Calu3 (cell line): ENCODE measurements around the gene KAZN. TPM values are rescaled to one million over a fixed set of nuclear protein-coding genes. Genes with fewer than 3 reads are reported as not detected.

Source experiments
- BruUV-seq: library from RNA; stranded (reverse); fragments of 400-500 nt; replicated peaks from 2 replicates; lab custom pipeline; 2021; lab: Mats Ljungman, UMichigan
- CTCF ChIA-PET: fragments of 300-600 bp; sonication (Branson Sonifier 250); formaldehyde crosslinking; loops from one replicate; lab custom pipeline; 2022; ENCODE audit warnings: antibody characterized with exemption; lab: Charles Lee
- DNase-seq: peaks from one replicate; pipeline ENCODE4 v3.0.0; 2022
- H3K27ac Mint-ChIP-seq: one replicate; pipeline ENCODE4 v1.8.0; 2022; ENCODE audit warnings: mixed read lengths; ENCODE audit not compliant: unreplicated experiment
- H3K27me3 Mint-ChIP-seq: one replicate; pipeline ENCODE4 v1.8.0; 2022; ENCODE audit warnings: mixed read lengths; ENCODE audit not compliant: unreplicated experiment
- H3K36me3 Mint-ChIP-seq: one replicate; pipeline ENCODE4 v1.8.0; 2022; ENCODE audit warnings: mild to moderate bottlenecking, moderate library complexity, mixed read lengths; ENCODE audit not compliant: insufficient read depth, unreplicated experiment
- H3K4me1 Mint-ChIP-seq: one replicate; pipeline ENCODE4 v1.8.0; 2022; ENCODE audit warnings: mild to moderate bottlenecking, low read depth, mixed read lengths; ENCODE audit not compliant: unreplicated experiment
- H3K4me3 Mint-ChIP-seq: one replicate; pipeline ENCODE4 v1.8.0; 2022; ENCODE audit warnings: mild to moderate bottlenecking, low read depth, moderate library complexity, mixed read lengths; ENCODE audit not compliant: unreplicated experiment
- H3K9me3 Mint-ChIP-seq: one replicate; pipeline ENCODE4 v1.8.0; 2022; ENCODE audit warnings: low read depth, mixed read lengths; ENCODE audit not compliant: unreplicated experiment
- intact Hi-C: fragments of 100-400 bp; cut with micrococcal nuclease; formaldehyde crosslinking; loops from one replicate; pipeline ENCODE4 v1.10.0; 2022; ENCODE audit not compliant: unreplicated experiment
- total RNA-seq: library from RNA; stranded (reverse); gene quantifications from 2 replicates; pipeline ENCODE4 v1.2.3, GENCODE V29; 2022
- TF ChIP-seq, protein P1 (sequence below): fragments of 200-600 bp; IDR thresholded peaks from one replicate; pipeline ENCODE4 v1.8.0; 2022; ENCODE audit warnings: antibody characterized with exemption; ENCODE audit not compliant: unreplicated experiment

KAZN gene
- total RNA-seq, 1 experiment from 2014 or later, result 3.6 TPM

DNA sequence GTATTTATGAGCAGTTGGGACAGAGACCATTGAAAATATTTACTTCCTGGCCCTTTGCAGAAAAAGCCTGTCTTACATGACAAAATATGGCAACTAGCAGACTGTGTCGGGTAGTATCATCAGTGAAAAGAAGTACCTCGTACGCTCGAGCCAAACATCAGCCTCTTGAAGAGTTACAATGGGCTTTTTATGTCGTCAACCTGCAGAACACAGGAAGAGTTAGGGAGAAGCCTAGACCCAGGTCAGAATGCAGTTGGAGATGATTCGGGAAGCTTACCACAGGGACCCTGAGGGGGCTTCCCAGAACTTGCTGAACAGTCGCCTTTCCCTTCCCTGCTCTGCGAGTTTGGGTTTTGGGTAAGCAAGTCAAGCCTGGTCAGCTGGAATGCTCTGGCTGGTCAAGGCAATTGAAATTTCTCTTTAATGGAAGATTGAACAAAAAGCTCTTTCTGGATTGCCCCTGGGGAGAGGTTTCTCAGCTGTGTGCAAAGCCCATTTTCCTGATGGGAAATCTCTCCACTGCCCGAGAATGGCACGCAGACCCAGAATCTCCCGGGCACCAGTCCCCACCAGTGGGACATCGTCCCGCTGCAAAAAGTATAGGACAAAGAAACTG, 291.4 kb downstream of the KAZN start:
- TF ChIP-seq, protein P1, sequence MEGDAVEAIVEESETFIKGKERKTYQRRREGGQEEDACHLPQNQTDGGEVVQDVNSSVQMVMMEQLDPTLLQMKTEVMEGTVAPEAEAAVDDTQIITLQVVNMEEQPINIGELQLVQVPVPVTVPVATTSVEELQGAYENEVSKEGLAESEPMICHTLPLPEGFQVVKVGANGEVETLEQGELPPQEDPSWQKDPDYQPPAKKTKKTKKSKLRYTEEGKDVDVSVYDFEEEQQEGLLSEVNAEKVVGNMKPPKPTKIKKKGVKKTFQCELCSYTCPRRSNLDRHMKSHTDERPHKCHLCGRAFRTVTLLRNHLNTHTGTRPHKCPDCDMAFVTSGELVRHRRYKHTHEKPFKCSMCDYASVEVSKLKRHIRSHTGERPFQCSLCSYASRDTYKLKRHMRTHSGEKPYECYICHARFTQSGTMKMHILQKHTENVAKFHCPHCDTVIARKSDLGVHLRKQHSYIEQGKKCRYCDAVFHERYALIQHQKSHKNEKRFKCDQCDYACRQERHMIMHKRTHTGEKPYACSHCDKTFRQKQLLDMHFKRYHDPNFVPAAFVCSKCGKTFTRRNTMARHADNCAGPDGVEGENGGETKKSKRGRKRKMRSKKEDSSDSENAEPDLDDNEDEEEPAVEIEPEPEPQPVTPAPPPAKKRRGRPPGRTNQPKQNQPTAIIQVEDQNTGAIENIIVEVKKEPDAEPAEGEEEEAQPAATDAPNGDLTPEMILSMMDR, result no peak
- CTCF ChIA-PET, result no interaction called here
- intact Hi-C loops, result no loop called here
- no peak for DNase-seq
- H3K36me3 Mint-ChIP-seq, result no peaks in the 10 kb centered on the region
- no peaks in the 10 kb centered on the region for H3K4me1 Mint-ChIP-seq
- no TSS peak for BruUV-seq
- H3K27me3 Mint-ChIP-seq, result peaks cover 72% of the 10 kb centered on the region
- H3K27ac Mint-ChIP-seq, result no peak overlapping the region
- H3K4me3 Mint-ChIP-seq, result no peak overlapping the region
- no peaks in the 10 kb centered on the region for H3K9me3 Mint-ChIP-seq

DNA sequence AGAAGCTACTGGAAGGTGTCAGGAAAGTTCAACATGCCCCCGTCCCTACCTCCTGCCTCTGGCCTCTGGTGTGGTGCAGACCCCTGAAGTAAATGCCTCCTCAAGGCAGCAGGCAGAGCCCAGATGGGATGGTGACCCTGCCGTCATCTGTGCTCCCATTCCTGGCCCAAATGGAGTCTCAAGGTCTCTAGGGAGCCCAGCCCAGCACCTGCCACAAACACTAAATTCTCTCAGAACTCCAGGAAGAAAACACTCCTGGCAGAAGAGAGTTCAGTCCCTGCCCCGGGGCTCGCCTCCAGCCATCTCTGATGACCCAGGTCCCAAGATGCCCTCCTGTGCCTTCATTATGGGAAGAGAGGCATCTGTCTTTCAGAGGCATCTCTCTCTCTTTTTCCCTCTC, 293.5 kb downstream of the KAZN start:
- Mint-ChIP-seq H3K27ac (no peak overlapping the region), H3K27me3 (peaks cover 72% of the 10 kb centered on the region), H3K9me3 (no peaks in the 10 kb centered on the region), H3K4me1 (no peaks in the 10 kb centered on the region), H3K36me3 (no peaks in the 10 kb centered on the region), H3K4me3 (no peak overlapping the region)
- intact Hi-C loops, result no loop called here
- BruUV-seq, result no TSS peak
- CTCF ChIA-PET, result interaction anchor here (0.6 kb wide), 1 partner anchor 16 kb away, joined by 4 read pairs; no protein-coding TSS in a partner anchor
- no peak for DNase-seq
- TF ChIP-seq, protein P1, result no peak

DNA sequence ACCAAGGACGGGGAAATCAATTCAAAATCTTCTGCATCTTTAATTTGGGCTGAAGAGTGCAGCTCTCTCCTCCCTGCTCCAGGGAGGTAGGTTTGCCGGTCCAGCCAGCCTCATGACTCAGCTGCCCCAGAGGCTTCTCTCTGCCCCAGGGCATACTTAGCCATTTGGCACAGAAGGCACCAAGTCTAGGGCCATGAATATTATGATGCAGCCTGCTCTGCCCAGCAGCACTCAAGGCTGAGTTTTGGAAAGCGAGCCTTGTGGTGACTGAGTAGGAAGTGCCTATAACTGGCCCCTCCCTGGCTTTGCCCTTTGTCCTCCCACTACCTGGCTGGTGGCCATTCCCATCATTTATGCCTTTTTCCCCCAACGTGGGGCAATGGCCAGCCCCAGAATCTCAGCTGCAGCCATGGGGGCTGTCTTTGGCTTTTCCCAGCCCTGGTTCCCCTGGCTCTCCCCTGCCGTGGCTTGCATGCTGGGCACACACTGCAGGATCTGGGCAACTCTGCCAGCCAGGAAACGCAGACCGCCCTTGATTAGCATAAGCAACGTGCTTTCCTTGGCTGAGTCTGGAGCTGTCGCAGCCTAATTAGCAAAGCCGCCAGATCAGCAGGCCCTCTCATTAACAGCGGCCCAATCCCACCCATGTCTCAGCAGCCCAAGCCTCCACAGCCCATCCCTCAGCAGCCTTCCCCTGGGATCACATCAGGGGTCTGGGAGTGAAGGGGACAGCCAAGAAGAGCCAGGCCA, 296.5 kb downstream of the KAZN start:
- CTCF ChIA-PET, result no interaction called here
- no peak overlapping the region for H3K4me3 Mint-ChIP-seq
- no peak for DNase-seq
- peaks cover 80% of the 10 kb centered on the region for H3K27me3 Mint-ChIP-seq
- TF ChIP-seq, protein P1, result no peak
- no peaks in the 10 kb centered on the region for H3K4me1 Mint-ChIP-seq
- H3K9me3 Mint-ChIP-seq, result no peaks in the 10 kb centered on the region
- intact Hi-C loops, result no loop called here
- no peak overlapping the region for H3K27ac Mint-ChIP-seq
- no peaks in the 10 kb centered on the region for H3K36me3 Mint-ChIP-seq
- no TSS peak for BruUV-seq

GRCh38 chr1:14895727-14896126, 297.2 kb downstream of the KAZN start:
- CTCF ChIA-PET, result no interaction called here
- intact Hi-C loops, result no loop called here
- no peaks in the 10 kb centered on the region for H3K9me3 Mint-ChIP-seq
- peaks cover 88% of the 10 kb centered on the region for H3K27me3 Mint-ChIP-seq
- H3K4me3 Mint-ChIP-seq, result no peak overlapping the region
- DNase-seq, result no peak
- no TSS peak for BruUV-seq
- H3K27ac Mint-ChIP-seq, result no peak overlapping the region
- H3K36me3 Mint-ChIP-seq, result no peaks in the 10 kb centered on the region
- no peaks in the 10 kb centered on the region for H3K4me1 Mint-ChIP-seq
- TF ChIP-seq, protein P1, result no peak
